NCI-H748 treated with DMSO at 0.1 percent for 48 hours (cell line): ENCODE measurements around the gene IL1RN.

Experiments used
- DNase-seq: peaks from one replicate; lab custom pipeline; 2025; lab: John Stamatoyannopoulos, UW

Gene IL1RN

DNA sequence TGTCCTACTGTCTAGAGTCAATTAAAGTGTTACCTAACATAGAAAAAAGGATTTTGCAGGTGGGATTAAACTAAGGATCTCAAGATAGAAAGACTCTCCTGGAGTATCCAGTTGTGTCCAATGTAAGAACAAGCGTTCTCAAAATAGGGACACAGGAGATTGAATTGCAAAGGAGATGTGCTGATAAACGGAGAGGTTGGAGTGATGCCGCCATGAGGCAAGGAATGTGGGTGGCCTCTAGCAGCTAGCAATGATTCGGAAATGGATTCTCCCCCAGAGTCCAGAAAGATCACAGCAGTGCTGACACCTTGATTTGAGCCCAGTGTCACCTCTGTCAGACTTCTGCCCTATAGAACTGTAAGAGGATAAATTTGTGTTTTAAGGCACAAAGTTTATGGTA lies 24.1 kb upstream of the IL1RN start:
- DNase-seq: no peak

DNA sequence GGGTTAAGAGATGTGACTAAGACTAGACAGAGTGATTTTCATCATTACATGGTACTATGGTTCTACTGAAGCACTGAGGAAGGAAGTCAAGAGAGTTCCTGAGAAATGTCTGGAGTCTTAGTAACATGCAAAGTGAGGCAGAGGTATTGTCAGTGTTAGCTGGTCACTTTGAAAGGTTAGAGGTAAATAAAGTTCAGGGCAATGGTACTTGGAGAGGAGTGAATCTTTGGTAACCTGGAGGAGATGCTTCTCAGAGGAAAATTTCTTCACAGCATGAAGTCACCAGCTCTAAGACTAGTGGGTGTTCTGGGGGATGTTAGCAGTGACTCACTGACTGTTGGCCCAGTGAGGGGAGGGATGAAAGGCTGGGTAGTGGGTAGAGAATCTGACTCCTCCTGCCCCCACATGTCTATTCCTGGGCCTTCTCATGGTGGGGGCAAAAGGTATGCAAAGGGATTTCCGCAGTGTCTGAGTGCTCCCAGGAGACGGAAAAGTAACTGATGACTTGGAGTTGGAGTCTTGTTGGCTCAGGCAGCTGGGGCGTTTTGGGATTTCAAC lies 23.3 kb upstream of the IL1RN start:
- DNase-seq: no peak

DNA sequence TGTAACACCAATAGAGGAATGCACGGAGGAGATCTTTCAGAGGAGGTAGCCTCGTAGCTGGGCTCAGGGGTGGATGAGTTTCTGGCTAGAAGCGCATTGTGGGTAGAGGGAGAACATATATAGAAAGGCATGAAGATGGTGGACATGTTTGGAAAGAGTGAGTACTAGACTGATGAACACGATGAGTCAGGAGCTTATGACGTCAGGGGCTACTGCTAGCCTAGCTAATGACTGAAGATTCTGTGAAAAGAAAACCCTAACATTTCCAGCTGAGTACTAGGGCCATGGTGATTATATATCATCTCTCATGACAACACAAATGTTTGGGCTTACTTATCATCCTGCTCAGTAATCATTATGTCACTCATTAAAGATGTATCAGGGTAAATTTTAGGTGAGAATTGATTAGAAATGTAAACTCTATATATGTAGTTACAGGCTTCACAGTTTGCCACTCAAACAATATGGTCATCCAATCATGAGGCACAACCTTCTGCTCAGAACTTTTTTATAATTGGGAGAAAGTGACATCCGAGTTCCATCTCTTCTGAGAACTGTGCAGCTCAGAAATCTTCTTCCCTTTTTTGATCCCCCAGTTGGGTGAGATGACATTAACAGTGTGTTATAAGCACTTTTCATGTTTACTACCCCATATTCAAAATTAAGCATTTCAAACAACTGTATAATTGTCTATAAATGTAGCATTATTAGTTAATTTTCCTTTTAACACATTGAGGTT lies 22.2 kb upstream of the IL1RN start:
- DNase-seq: no peak

DNA sequence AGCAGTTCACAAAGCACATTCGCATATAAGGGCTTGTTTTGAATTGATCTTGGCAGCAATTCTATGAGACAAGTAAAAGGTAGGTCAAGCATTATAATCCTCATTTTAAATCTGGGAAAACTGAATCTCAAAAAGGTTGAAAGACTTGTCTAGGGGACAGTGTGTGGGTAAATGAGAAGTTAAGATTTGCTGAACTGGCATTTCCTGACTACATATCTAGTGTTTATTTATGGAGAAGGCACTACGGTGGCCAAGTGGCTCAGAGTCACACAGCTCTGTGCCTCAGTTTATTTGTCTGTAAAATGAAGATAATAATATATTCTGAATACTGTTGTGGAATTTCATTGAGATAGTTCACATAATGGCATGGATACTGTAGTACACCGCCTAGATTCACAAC lies 16.3 kb upstream of the IL1RN start:
- DNase-seq: no peak

DNA sequence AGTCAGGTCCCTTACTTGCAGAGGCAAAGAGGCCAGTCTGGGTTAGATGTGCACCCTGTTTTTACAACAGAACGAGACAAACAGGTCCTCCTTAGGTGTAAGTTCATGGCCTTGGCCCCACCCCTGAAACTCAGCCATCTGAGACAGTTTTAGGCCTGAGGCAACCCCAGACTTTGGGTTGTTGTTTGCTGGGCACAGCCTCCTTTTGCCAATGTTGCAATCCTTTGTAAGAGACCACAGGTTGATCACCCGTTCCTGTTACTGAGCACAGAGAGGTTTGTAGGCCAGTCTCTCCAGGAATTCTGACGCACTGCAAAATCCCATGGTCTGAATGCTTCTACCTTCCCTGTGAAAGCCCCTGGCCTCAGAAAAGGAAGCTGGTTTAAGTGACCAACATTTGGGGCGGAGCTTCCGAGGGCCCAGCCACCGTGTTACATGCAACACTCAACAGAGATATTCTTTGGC lies 15.5 kb upstream of the IL1RN start:
- no peak for DNase-seq

DNA sequence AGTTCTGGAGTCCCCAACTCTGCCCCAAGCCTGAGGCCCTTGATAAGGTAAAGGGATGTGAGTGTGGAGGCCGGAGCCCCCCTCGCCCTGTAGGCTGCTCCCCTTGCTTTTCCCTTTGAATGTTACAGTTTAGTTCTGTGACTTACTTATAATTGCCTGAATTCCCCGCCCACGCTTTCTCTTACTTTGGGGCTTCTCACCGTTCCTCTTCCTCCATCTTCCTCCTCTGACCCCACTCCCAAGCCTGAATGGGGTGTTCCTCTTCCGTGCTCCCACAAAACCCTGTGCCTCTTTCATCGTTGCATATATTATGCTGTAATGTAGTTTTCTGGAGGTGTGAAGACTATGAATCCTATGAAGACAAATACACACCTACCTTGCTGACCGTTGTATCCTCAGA lies 15.0 kb upstream of the IL1RN start:
- DNase-seq: no peak

DNA sequence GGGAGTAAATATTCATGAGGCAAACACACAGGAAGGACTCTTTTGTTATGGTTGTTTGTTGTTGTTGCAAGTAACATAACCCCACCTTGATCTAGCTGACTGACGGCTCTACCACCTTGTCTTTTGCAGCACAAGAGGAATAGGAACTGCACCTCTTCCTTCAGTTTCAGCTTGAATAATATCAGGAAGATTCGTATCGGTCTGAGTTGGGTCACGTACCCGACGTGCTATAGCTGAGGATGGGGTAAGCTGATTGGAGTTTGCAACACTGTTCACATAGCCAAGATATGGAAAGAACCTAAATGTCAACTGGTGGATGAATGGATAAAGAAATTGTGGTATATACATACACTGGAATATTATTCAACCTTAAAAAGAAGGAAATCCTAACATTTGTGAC lies 14.5 kb upstream of the IL1RN start:
- DNase-seq: no peak

DNA sequence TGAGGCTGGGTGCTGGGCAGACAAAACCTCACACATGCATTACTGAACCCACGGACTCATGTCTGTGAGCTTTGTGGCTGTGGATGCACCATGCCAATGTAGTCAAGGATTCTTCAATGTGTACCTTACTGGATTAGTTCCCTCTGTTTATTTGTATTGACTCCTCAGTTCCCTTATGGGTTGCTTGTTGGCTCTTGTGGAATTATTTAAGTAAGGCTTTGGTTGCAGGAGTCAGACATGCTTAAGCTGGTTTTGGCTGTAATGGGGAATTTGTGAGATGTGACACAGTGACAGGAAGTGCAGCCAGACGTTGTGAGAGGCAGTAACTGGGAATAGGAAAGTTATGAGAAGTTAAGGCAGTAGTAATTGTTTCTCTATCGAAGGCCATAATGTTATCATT lies 13.6 kb upstream of the IL1RN start:
- no peak for DNase-seq

DNA sequence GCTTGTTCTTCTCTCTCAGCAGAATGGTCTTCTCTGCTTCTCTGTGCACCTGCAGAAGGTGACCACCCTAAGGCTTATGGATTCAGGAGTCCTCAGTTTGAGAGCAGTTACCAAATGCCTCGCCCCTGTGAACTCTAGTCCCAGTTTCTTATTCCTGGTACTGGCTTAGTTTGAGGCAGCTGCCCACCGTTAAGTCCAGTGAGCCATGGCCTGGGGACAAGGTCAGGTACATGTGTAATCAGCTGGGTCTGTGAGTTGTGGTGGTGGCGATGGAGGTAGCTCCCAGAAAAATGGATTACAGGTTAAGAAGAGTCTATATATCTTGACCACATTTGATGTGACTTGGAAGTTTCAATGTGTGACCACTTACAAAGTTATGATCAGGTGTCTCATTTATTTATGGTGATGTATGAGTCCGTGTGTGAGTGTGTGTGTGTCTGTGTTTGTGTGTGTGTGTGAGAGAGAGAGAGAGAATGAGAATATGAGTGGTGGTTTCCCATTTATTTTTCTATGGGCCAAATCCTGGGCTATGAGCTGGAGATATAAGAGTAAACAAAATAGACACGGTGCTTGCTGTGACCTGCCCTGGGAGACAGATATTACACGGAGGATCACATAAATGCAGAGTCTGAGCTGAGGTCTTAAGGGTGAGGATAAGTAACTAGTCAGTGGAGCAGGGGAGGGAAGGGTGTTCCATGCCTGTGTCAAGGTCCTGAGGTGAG lies 13.0 kb upstream of the IL1RN start:
- DNase-seq: no peak

DNA sequence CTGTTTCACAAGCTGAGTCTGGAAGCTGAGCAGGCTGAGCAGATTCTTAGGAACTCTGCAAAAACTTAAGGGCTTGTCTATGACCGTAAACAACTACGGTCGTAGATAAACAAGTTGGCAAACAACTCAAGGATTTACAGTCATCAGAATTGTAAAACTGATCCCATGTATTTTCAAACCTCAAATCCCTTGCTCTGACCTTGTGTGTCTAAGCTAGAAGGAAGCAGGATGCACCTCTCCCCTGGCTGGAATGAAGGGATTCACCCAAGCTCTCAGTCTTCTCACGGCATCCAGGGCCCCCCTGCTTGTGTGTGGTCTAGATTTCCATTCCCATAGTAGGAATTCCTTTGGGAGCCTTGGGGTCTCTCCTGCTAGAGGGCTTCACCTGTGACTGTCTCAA lies 12.4 kb upstream of the IL1RN start:
- no peak for DNase-seq

DNA sequence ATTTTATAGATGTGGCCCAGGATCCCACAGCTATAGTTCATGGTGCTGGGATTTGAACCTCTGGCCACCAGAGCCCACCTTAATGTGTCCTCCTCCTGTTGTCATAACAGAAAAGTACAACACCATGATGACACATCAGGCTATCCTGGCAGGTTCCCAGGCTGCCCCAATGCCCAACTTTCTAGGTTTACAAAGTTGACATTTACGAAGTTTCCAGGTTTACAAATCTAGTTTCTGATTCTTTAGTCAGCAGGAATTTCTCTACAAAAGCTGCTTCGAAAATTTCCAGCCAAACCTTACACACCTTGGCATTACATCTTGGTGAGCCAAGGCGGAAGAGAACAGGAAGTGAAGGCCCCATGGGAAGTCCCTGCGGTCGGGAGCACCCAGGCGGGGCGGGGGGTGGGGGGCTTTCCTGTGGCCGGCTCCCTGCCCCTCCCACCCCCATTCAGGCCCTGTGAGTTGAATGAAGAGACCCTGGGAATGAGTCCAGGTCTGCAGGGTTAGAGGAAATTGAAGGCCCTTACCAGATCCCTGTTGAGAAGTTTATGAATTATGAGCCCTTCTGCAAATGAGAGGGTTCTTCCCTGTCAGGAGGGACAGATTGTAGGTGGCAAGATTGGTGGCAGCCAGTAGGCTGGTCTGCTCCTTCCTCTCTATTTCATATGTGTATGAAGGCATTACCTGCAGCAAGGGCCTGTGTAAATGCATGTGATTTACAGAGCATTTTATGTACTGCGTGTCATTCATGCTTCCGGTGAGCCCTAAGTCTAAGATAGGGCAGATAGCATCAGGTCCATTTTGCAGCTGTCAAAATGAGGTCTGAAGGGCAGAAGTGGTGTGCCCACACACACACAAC lies 11.1 kb upstream of the IL1RN start:
- DNase-seq: no peak

DNA sequence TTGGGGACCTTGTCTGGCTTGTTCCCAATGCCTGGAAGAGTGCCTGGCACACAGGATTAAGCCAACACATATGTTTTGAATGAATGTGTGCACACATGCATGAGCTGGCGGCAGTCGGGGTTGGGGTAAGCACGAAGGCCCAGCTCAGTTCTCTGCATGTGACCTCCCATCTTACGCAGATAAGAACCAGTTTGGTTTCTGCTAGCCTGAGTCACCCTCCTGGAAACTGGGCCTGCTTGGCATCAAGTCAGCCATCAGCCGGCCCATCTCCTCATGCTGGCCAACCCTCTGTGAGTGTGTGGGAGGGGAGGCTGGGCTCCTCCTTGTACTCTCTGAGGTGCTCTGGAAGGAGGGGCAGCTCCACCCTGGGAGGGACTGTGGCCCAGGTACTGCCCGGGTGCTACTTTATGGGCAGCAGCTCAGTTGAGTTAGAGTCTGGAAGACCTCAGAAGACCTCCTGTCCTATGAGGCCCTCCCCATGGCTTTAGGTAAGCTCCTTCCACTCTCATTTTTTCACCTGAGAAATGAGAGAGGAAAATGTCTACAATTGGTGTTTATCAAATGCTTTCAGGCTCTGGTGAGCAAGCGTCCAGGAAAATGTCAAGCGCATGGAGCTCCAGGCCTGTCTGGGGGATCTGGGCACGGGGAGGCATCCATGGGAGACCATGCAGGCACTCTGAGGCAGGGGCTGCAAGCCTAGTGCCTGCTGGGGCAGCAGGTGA lies 9.7 kb upstream of the IL1RN start:
- DNase-seq: no peak

DNA sequence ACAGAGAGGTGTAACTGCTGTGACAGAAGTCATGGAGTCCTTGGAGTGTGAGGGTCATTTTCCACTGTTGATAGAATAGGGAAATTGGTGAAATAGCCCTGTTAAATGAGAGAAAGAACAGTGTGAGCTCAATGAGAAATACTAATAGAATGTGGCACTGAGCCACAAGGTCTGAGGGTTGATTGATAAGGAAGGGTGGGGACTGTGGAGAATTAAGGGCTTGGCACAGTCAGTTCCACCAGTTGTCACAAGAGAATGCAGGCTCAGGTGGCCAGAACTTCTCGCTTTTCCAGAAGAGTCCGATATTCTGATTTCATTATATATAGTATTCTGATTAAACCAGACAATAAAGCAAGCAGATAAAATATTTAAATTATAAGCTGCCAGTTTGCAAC lies 9.1 kb upstream of the IL1RN start:
- DNase-seq: no peak

DNA sequence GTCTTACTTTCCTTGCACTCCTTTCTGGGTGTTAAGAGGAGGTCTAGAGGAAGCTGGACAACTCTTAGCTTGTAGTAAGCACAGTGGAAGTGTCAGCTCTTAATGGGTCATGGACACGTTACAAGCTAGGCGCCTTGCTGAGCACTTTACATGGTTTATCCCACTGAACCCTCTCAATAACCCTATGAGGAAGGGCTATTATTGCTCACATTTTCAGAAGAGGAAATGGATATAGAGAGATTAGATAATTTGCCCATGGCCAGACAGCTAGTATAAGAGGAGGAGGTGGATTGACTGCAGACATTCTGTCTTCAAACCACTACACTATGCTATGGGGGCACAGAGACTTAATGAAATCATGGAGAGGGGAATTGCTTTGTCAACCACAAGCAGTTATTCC lies 8.3 kb upstream of the IL1RN start:
- no peak for DNase-seq

DNA sequence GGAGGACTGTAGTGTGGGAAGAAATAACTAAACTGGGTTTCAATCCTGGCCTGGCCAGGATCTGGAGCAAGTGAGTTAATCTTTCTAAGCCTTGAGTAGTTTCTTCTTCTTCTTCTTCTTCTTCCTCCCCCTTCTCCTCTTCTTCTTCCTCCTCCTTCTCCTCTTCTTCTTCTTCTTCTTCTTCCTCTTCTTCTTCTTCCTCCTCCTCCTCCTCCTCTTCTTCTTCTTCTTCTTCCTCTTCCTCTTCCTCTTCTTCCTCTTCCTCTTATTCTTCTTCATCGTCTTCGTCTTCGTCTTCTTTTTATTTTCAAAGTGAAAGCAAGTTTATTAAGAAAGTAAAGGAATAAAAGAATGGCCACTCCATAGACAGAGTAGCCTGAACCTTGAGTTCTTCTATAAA lies 6.5 kb upstream of the IL1RN start:
- DNase-seq: no peak

DNA sequence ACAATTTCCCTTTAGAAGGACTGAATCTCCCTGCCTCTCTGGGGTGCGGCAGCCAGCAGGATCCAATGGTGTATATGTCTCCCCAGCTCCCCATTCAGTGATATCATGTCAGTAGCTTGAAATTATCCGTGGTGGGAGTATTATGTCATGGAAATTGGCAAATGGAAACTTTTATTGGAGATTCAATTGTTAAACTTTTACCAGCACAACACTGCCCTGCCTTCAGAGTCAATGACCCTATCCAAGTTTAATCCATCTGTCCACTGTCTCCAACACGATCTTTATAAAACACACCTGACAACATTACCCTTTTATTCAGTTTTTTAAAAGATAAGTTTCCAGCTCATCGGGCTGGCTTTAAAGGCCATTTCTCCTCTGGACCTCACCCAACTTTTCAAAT lies 5.0 kb upstream of the IL1RN start:
- no peak for DNase-seq

DNA sequence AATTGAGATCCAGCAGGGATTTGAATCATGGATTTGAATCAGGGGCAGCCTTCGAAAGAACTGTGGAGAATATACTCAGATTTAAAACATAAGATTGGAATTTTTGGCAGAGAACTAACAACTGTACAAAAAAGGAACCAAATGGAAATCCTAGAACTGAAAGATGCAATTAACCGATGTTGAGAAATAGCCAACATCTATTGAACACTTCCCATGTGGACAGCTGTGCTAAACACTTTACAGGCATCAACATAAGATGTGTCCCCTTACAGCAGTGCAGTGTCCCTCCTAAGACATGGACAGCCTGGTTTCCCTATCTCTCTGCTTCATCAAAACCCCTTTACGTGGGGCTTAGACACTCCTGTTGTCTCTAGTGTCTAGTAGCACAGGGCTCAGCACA lies 3.7 kb upstream of the IL1RN start:
- DNase-seq: no peak

DNA sequence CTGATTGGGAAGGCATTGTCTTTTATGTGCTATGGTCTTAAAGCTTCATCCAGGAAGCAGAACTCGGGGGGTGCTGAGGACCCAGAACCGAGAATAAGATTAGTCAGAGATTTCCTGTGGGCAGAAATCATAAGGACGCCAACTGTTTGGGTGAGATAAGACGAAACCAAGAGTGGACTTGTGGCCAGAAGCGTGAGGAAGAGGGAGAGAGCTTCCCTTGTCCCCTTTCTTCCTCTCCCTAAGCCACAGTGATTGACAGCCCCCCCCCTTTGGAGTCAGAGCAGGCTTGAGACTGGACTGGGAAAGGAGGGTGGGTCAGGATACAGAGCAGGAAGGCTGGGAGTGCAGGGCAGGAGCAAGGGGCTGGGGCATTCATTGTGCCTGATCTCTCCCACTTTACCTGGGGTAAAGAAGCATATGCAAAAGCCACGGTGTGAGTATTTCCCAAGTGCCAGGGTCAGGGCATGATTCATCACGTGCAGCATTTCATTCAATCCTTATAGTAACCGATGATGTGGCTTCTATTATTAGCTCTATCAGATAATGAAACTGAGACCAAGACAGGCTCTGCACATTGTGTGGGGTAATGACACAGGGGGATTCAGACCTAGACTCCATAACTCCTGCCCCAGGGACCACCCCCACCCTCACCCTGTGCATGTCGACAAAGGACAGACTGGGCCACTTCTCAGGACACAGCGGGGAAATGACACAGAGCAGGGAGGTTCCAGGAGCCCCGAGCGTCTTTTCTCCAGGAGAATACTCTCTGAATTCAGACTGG lies 3.0 kb upstream of the IL1RN start:
- DNase-seq: no peak

DNA sequence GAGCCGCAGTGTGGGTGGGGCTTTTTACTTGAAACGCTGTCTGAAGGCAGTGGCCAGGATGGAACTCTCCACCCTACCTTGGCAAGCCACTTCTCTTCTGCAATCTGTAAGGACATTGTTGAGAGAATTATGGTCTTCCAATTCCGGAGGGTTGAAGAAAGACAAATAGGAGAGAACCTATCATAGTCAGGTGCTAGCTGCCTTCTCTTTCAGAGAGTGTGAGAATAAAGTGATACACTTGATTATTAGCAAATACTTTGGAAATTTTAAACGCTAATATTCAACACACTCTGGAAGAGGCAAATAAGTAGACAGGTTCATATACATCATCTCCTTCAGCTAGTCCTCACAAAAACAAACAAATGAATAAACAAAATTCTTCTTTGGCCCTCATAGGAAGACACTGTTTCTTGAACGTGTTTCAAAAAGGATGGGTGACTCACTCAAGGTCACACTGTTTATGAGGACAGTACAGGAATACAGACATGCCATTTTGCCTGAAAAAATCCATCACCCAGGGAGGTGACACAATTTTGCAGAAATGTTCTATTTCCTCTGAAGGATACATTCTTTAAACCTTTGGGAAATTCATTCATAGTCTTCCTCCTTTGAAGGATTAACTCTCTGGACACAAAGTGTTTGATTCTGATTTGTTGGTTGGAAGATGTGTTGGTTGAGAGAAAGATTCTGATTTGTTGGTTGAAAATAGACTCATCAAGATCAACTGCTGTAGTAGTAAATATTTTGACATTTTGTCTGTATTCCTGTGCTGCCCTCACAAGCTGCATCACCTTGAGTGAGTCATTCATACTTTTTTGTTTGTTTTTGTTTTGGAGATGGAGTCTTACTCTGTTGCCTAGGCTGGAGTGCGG lies 2.2 kb upstream of the IL1RN start:
- no peak for DNase-seq
